Raji (cell line): ENCODE measurements around the gene TNK2.

ENCODE experiments used
- POLR2A ChIP-seq: IDR thresholded peaks from 2 replicates; pipeline ENCODE4 v1.6.1; 2011; ENCODE audit warnings: low read depth, low read length, control low read depth; ENCODE audit not compliant: insufficient read depth

Gene TNK2

GRCh38 chr3:195847055-195847950, 61.0 kb downstream of the TNK2 start:
- no peak for TF ChIP-seq POLR2A

GRCh38 chr3:195845483-195845882, 62.9 kb downstream of the TNK2 start:
- TF ChIP-seq POLR2A: no peak

- no peak for TF ChIP-seq POLR2A
These were observed 63.6 kb downstream of the TNK2 start for GRCh38 chr3:195844671-195845218.

- TF ChIP-seq POLR2A: no peak
These were observed 68.9 kb downstream of the TNK2 start for GRCh38 chr3:195839260-195840010.

- TF ChIP-seq POLR2A: no peak
These were observed 69.6 kb downstream of the TNK2 start for GRCh38 chr3:195838714-195839113.

- no peak for TF ChIP-seq POLR2A
These were observed 71.7 kb downstream of the TNK2 start for GRCh38 chr3:195836476-195837135.

GRCh38 chr3:195835791-195836190, 72.6 kb downstream of the TNK2 start:
- TF ChIP-seq POLR2A: no peak

- no peak for TF ChIP-seq POLR2A
These were observed 73.4 kb downstream of the TNK2 start for GRCh38 chr3:195834675-195835583.

- TF ChIP-seq POLR2A: no peak
These were observed 78.5 kb downstream of the TNK2 start for GRCh38 chr3:195829897-195830254.

- no peak for TF ChIP-seq POLR2A
These were observed 79.6 kb downstream of the TNK2 start for GRCh38 chr3:195828762-195829161.

- no peak for TF ChIP-seq POLR2A
These were observed 82.2 kb downstream of the TNK2 start for GRCh38 chr3:195825857-195826804.

- TF ChIP-seq POLR2A: no peak
These were observed 83.2 kb downstream of the TNK2 start for GRCh38 chr3:195825191-195825588.

GRCh38 chr3:195823999-195824398, 84.4 kb downstream of the TNK2 start:
- no peak for TF ChIP-seq POLR2A
